Measurements from ENCODE around the gene CCKAR.

- no peak for TF ChIP-seq CTCF (IDR thresholded peaks at IDR 0.05)
- no peak for TF ChIP-seq EP300 (IDR thresholded peaks at IDR 0.05)
- no peak for TF ChIP-seq POLR2A (IDR thresholded peaks at IDR 0.05)
Observed at GRCh38 chr4:26490111-26490959, at the start of gene CCKAR.
